Right atrium auricular region (tissue), 2 donors: ENCODE data around the gene ACSF3. TPM values are rescaled to one million over a fixed set of nuclear protein-coding genes. Genes with fewer than 3 reads are reported as not detected.

Source experiments
- DNase-seq: peaks from one replicate; pipeline ENCODE4 v3.0.0-alpha.2; 2019; ENCODE audit warnings: low spot score
- H3K27ac ChIP-seq, 2 donors: fragments of 200-600 bp; sonication (generic); 1 replicate in 1 of 2; 2 replicates in 1 of 2; pipeline ENCODE4 v1.5.1; 2016 to 2019
- H3K27me3 ChIP-seq, 2 donors: fragments of 200-600 bp; sonication (generic); one replicate each; pipeline versions ENCODE4 v1.5.1 to v1.6.0; 2017 to 2019
- H3K36me3 ChIP-seq: fragments of 200-600 bp; sonication (generic); one replicate; pipeline ENCODE4 v1.5.1; 2016
- H3K4me1 ChIP-seq, 2 donors: fragments of 200-600 bp; sonication (generic); one replicate each; pipeline versions ENCODE4 v1.5.1 to v1.6.0; 2017 to 2019
- H3K4me3 ChIP-seq, 2 donors: fragments of 200-600 bp; sonication (generic); 1 replicate in 1 of 2; 2 replicates in 1 of 2; pipeline ENCODE4 v1.5.1; 2017 to 2019; ENCODE audit warnings: mild to moderate bottlenecking in 1 of 2, moderate library complexity in 1 of 2
- H3K9me3 ChIP-seq, 2 donors: fragments of 200-600 bp; sonication (generic); one replicate each; pipeline ENCODE4 v1.5.1; 2019
- total RNA-seq, 2 donors: library from RNA; depleted of rRNA; stranded (reverse); fragments of >200 nt; gene quantifications; one replicate each; pipeline ENCODE4 v1.1.0, GENCODE V29; 2016
- TF ChIP-seq, protein P1 (sequence below), 2 donors: fragments of 200-600 bp; sonication (generic); IDR thresholded peaks; one replicate each; pipeline ENCODE4 v1.5.1; 2019; ENCODE audit warnings: antibody characterized with exemption in 2 of 2

Gene ACSF3
- total RNA-seq, 2 donors from 2014 or later = 13.4 to 15.9 TPM

DNA sequence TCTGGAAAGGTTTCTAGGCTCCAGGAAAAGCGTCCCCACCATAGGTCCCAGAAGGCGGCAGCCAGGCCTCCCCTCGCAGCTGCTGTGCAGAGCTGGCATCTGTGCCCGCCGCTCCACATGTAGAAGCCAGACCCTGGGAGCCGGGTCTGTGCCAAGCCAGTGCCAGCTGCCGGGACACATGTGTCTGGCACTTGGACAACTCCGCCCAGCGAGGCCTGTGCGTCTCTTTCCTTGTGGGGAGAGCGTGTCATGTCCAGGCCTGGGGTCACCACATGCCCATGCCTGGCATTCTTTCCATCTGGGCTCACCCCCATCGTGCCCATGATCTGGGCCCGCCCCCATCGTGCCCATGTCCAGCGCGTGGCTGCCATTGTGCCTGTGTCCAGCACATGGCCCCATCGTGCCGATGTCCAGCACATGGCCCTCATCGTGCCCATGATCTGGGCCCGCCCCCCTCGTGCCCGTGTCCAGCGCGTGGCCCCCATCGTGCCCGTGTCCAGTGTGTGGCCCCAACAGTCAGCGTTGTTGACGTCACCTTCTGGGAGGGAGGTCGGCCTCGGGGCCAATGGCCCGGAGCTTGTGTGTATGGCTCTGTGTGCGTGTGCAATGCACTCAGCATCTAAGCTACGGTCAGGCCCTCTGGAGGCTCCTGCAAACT, 13.3 kb upstream of the ACSF3 start:
- no peak for DNase-seq
- no peaks in the 10 kb centered on the region for H3K27me3 ChIP-seq
- H3K4me1 ChIP-seq = no peaks in the 10 kb centered on the region
- TF ChIP-seq, protein P1, sequence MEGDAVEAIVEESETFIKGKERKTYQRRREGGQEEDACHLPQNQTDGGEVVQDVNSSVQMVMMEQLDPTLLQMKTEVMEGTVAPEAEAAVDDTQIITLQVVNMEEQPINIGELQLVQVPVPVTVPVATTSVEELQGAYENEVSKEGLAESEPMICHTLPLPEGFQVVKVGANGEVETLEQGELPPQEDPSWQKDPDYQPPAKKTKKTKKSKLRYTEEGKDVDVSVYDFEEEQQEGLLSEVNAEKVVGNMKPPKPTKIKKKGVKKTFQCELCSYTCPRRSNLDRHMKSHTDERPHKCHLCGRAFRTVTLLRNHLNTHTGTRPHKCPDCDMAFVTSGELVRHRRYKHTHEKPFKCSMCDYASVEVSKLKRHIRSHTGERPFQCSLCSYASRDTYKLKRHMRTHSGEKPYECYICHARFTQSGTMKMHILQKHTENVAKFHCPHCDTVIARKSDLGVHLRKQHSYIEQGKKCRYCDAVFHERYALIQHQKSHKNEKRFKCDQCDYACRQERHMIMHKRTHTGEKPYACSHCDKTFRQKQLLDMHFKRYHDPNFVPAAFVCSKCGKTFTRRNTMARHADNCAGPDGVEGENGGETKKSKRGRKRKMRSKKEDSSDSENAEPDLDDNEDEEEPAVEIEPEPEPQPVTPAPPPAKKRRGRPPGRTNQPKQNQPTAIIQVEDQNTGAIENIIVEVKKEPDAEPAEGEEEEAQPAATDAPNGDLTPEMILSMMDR (IDR thresholded peaks at IDR 0.05) = no peak
- no peaks in the 10 kb centered on the region for H3K36me3 ChIP-seq
- H3K27ac ChIP-seq = no peak overlapping the region
- no peak overlapping the region for H3K4me3 ChIP-seq
- H3K9me3 ChIP-seq = no peaks in the 10 kb centered on the region

DNA sequence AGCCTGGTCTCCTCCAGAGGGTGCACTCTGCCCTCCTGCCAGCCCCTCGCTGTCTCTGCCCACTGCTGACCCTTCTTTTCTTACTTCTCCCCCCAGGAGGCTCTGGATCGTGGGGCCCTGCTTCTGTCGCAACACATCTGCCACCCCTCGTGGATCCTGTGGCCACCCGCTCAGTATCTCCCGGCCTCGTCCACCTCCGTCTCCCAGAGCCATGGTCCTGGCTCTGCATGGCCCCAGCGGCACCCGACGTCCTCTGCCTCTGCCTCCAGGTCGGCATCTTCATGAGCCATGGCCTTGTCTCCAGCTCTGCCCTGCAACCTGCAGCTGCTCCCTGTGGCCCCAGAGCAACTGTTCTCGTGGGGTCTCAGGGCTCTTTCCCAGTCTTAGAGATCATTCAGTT, 12.1 kb upstream of the ACSF3 start:
- H3K27ac ChIP-seq = no peak overlapping the region
- H3K4me1 ChIP-seq = no peaks in the 10 kb centered on the region
- TF ChIP-seq, protein P1 (IDR thresholded peaks at IDR 0.05) = no peak
- H3K9me3 ChIP-seq = no peaks in the 10 kb centered on the region
- no peak for DNase-seq
- no peaks in the 10 kb centered on the region for H3K27me3 ChIP-seq
- H3K36me3 ChIP-seq = no peaks in the 10 kb centered on the region
- no peak overlapping the region for H3K4me3 ChIP-seq

DNA sequence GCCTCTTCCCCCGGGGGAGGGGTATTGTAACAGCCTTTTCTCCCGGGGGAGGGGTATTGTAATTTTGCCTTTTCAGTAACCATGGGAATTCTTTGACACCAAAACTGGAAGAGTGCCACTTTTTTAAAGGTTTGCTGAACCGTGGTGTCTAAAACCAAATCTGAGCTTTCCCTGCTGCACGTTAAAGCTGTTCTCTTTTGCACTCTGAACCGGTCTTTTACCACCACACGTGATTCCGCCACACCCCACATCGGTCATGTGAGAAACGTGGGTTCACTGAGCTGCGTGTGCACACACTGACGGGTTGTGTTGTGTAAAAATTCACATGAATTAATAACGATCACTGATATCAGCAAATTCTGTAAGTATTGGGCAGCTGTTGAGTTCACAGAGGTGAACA, 9.2 kb upstream of the ACSF3 start:
- no peak for DNase-seq
- Histone ChIP-seq H3K27me3 (no peaks in the 10 kb centered on the region), H3K36me3 (no peaks in the 10 kb centered on the region), H3K27ac (no peak overlapping the region), H3K9me3 (no peaks in the 10 kb centered on the region), H3K4me1 (no peaks in the 10 kb centered on the region), H3K4me3 (no peak overlapping the region)
- TF ChIP-seq, protein P1 (IDR thresholded peaks at IDR 0.05) = no peak

DNA sequence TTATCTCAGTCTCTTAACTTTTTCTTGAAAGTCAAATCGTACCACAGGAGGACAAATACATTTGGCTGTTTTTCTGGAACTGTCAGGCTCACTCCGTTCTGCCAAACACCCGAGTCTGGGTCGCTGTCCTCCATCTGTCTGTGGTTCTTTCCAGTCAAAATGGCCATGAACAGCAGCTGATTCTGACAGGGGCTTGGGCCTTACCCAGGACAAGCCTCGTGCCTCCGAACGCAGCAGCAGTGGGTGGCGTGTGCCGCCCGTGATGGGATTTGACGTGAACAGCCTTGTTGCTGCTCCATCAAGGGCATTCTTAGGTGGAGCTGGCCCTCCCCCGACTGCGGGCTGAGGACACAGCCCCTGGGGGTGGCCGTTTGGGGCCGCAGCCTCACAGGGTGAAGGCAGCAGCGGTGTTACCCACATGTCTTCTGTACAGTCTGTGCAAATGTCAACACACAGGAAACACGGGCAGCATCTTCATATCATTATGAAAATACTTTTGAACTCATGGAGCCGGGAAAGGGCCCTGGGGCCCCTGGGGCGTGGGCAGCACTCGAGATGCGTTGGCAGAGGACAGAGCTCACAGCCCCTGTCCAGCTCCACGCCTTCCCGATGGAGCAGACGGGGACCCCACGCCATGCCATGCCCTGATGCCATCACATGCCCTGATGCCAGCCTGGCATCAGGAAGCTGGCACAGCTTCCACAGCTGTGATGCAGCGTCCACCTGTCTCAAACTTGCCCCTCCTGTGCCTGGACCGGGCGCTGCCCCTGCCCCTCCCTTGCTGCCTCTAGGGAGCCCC, 8.6 kb upstream of the ACSF3 start:
- no peak overlapping the region for H3K4me3 ChIP-seq
- no peaks in the 10 kb centered on the region for H3K9me3 ChIP-seq
- no peak for DNase-seq
- H3K27ac ChIP-seq = no peak overlapping the region
- H3K4me1 ChIP-seq = no peaks in the 10 kb centered on the region
- TF ChIP-seq, protein P1 (IDR thresholded peaks at IDR 0.05) = no peak
- H3K27me3 ChIP-seq = no peaks in the 10 kb centered on the region
- no peaks in the 10 kb centered on the region for H3K36me3 ChIP-seq

DNA sequence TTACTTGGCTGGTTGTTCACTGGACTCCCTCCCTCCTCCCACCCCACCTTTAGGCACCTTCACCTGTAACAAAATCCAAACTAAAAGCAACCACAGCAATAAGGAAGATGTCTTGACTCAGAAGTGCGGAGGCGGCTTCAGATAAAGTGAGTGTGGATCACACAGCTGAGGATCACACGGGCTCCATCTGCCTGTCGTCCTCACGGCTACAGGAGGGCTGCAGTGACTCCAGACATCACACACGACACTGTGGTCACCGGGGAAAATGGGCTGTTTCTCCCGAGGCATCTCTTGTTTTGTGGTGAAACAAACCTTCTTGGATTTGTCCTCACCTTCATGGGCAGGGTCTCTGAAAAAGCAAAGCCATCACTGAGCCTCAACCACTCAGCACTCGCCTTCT, 7.9 kb upstream of the ACSF3 start:
- Histone ChIP-seq H3K27ac (no peak overlapping the region), H3K4me3 (no peak overlapping the region), H3K4me1 (no peaks in the 10 kb centered on the region), H3K36me3 (no peaks in the 10 kb centered on the region), H3K27me3 (no peaks in the 10 kb centered on the region), H3K9me3 (no peaks in the 10 kb centered on the region)
- no peak for DNase-seq
- TF ChIP-seq, protein P1 (IDR thresholded peaks at IDR 0.05) = no peak
